ENCODE measurements around the gene PERM1. TPM values are rescaled to one million over a fixed set of nuclear protein-coding genes. Genes with fewer than 3 reads are reported as not detected.
"Not testable (repeated sequence)": the region's sequence is repeated elsewhere in the genome, so short reads cannot be mapped to it uniquely, and the experiment has no call there.

Gene PERM1
- total and polyA plus RNA-seq, 2 donors (not counting 1 experiment from before 2014, with no cell fraction given) = 0.03 to 0.17 TPM

- H3K4me1 ChIP-seq (ENCODE audit: control insufficient read depth, extremely low read depth, insufficient read depth, low read length) = peaks cover 2% of the 10 kb centered on the region
- no peaks in the 10 kb centered on the region for H3K36me3 ChIP-seq (ENCODE audit: control insufficient read depth, insufficient read depth, low read length)
- H3K27me3 ChIP-seq (ENCODE audit: control insufficient read depth, insufficient read depth, low read length) = peaks cover 17% of the 10 kb centered on the region
- no peaks in the 10 kb centered on the region for H4K20me1 ChIP-seq (ENCODE audit: control insufficient read depth, extremely low read depth, insufficient read depth, low read length)
- TF ChIP-seq CTCF (conservative IDR thresholded peaks at IDR 0.05 in 1 of 2, IDR thresholded peaks at IDR 0.05 in 1 of 2; ENCODE audit: low read depth in 1 of 2, low read length in 2 of 2) (no peak), EZH2 (IDR thresholded peaks at IDR 0.05; ENCODE audit: low read length, missing control alignments) (no peak)
- H3K9ac ChIP-seq (ENCODE audit: insufficient read depth, low read length) = no peak overlapping the region
- H2AFZ ChIP-seq (ENCODE audit: low read length) = no peak overlapping the region
- no peak for DNase-seq (ENCODE audit: low read depth in 2 of 2)
- no peak overlapping the region for H3K4me2 ChIP-seq (ENCODE audit: extremely low read depth, insufficient read depth, low read length)
- H3K27ac ChIP-seq (ENCODE audit: insufficient read depth, low read length) = no peak overlapping the region
- no peak overlapping the region for H3K4me3 ChIP-seq (replicated peaks in 1 of 4; ENCODE audit: control extremely low read depth in 1 of 4, insufficient read depth in 1 of 4, low read depth in 3 of 4, low read length in 4 of 4)
- no peaks in the 10 kb centered on the region for H3K9me3 ChIP-seq (ENCODE audit: control insufficient read depth, insufficient read depth, low read depth, low read length)
- no peaks in the 10 kb centered on the region for H3K79me2 ChIP-seq (ENCODE audit: control insufficient read depth, insufficient read depth, low read length)
Observed at GRCh38 chr1:997713-997992, 15.8 kb upstream of the PERM1 start.

GRCh38 chr1:996851-997712, 15.2 kb upstream of the PERM1 start:
- no peaks in the 10 kb centered on the region for H3K9me3 ChIP-seq (ENCODE audit: control insufficient read depth, insufficient read depth, low read depth, low read length)
- no peaks in the 10 kb centered on the region for H3K36me3 ChIP-seq (ENCODE audit: control insufficient read depth, insufficient read depth, low read length)
- no peak overlapping the region for H3K9ac ChIP-seq (ENCODE audit: insufficient read depth, low read length)
- TF ChIP-seq EZH2 (IDR thresholded peaks at IDR 0.05; ENCODE audit: low read length, missing control alignments) (no peak), CTCF (conservative IDR thresholded peaks at IDR 0.05 in 1 of 2, IDR thresholded peaks at IDR 0.05 in 1 of 2; ENCODE audit: low read depth in 1 of 2, low read length in 2 of 2) (no peak)
- H3K4me3 ChIP-seq (replicated peaks in 1 of 4; ENCODE audit: control extremely low read depth in 1 of 4, insufficient read depth in 1 of 4, low read depth in 3 of 4, low read length in 4 of 4) = no peak overlapping the region
- no peak overlapping the region for H3K4me2 ChIP-seq (ENCODE audit: extremely low read depth, insufficient read depth, low read length)
- no peaks in the 10 kb centered on the region for H3K79me2 ChIP-seq (ENCODE audit: control insufficient read depth, insufficient read depth, low read length)
- H3K27me3 ChIP-seq (ENCODE audit: control insufficient read depth, insufficient read depth, low read length) = peaks cover 17% of the 10 kb centered on the region
- peaks cover 2% of the 10 kb centered on the region for H3K4me1 ChIP-seq (ENCODE audit: control insufficient read depth, extremely low read depth, insufficient read depth, low read length)
- no peak for DNase-seq (ENCODE audit: low read depth in 2 of 2)
- no peak overlapping the region for H2AFZ ChIP-seq (ENCODE audit: low read length)
- H4K20me1 ChIP-seq (ENCODE audit: control insufficient read depth, extremely low read depth, insufficient read depth, low read length) = no peaks in the 10 kb centered on the region
- no peak overlapping the region for H3K27ac ChIP-seq (ENCODE audit: insufficient read depth, low read length)

GRCh38 chr1:995665-996633, 14.1 kb upstream of the PERM1 start:
- Histone ChIP-seq H3K4me1 (ENCODE audit: control insufficient read depth, extremely low read depth, insufficient read depth, low read length) (peaks cover 2% of the 10 kb centered on the region), H3K9ac (ENCODE audit: insufficient read depth, low read length) (no peak overlapping the region), H2AFZ (ENCODE audit: low read length) (no peak overlapping the region), H3K4me3 (replicated peaks in 1 of 4; ENCODE audit: control extremely low read depth in 1 of 4, insufficient read depth in 1 of 4, low read depth in 3 of 4, low read length in 4 of 4) (no peak overlapping the region), H3K27ac (ENCODE audit: insufficient read depth, low read length) (no peak overlapping the region), H3K9me3 (ENCODE audit: control insufficient read depth, insufficient read depth, low read depth, low read length) (no peaks in the 10 kb centered on the region), H3K36me3 (ENCODE audit: control insufficient read depth, insufficient read depth, low read length) (no peaks in the 10 kb centered on the region), H3K4me2 (ENCODE audit: extremely low read depth, insufficient read depth, low read length) (no peak overlapping the region), H3K27me3 (ENCODE audit: control insufficient read depth, insufficient read depth, low read length) (peaks cover 17% of the 10 kb centered on the region), H4K20me1 (ENCODE audit: control insufficient read depth, extremely low read depth, insufficient read depth, low read length) (no peaks in the 10 kb centered on the region), H3K79me2 (ENCODE audit: control insufficient read depth, insufficient read depth, low read length) (no peaks in the 10 kb centered on the region)
- no peak for DNase-seq (ENCODE audit: low read depth in 2 of 2)
- TF ChIP-seq CTCF (conservative IDR thresholded peaks at IDR 0.05 in 1 of 2, IDR thresholded peaks at IDR 0.05 in 1 of 2; ENCODE audit: low read depth in 1 of 2, low read length in 2 of 2) (no peak), EZH2 (IDR thresholded peaks at IDR 0.05; ENCODE audit: low read length, missing control alignments) (no peak)

- DNase-seq (ENCODE audit: low read depth in 2 of 2); H3K4me1 ChIP-seq (ENCODE audit: control insufficient read depth, extremely low read depth, insufficient read depth, low read length): not testable (repeated sequence)
Observed at GRCh38 chr1:994546-994945, 12.7 kb upstream of the PERM1 start.

More at GRCh38 chr1:994546-994945, 12.7 kb upstream of the PERM1 start:
- not testable (repeated sequence) for H3K4me2 ChIP-seq (ENCODE audit: extremely low read depth, insufficient read depth, low read length); H3K36me3 ChIP-seq (ENCODE audit: control insufficient read depth, insufficient read depth, low read length); H3K9me3 ChIP-seq (ENCODE audit: control insufficient read depth, insufficient read depth, low read depth, low read length); H3K9ac ChIP-seq (ENCODE audit: insufficient read depth, low read length); H3K4me3 ChIP-seq (replicated peaks in 1 of 4; ENCODE audit: control extremely low read depth in 1 of 4, insufficient read depth in 1 of 4, low read depth in 3 of 4, low read length in 4 of 4); H3K27ac ChIP-seq (ENCODE audit: insufficient read depth, low read length); H4K20me1 ChIP-seq (ENCODE audit: control insufficient read depth, extremely low read depth, insufficient read depth, low read length); H2AFZ ChIP-seq (ENCODE audit: low read length); H3K79me2 ChIP-seq (ENCODE audit: control insufficient read depth, insufficient read depth, low read length)
- H3K27me3 ChIP-seq (ENCODE audit: control insufficient read depth, insufficient read depth, low read length) = peaks cover 16% of the 10 kb centered on the region
